EH (cell line): ENCODE data around the gene ATR.
A peak's percentile ranks its signal among the peaks of the same experiment; 100 is the strongest.

Experiments
- DNase-seq: peaks from one replicate; pipeline ENCODE4 v3.0.0-alpha.2; 2015; ENCODE audit warnings: low read depth

Gene ATR

GRCh38 chr3:142509079-142509478 lies 69.5 kb downstream of the ATR start:
- no peak for DNase-seq

GRCh38 chr3:142507241-142507640 lies 71.3 kb downstream of the ATR start:
- peak; percentile 53 for DNase-seq

- DNase-seq, result peak; percentile 35
Observed at GRCh38 chr3:142502187-142502985, 76.1 kb downstream of the ATR start.

- DNase-seq, result peak; percentile 97
Observed at GRCh38 chr3:142501004-142501926, 77.3 kb downstream of the ATR start.

GRCh38 chr3:142500211-142500610 lies 78.3 kb downstream of the ATR start:
- no peak for DNase-seq

- DNase-seq, result no peak
Observed at GRCh38 chr3:142498397-142499180, 79.9 kb downstream of the ATR start.

- no peak for DNase-seq
Observed at GRCh38 chr3:142497729-142498128, 80.8 kb downstream of the ATR start.

- DNase-seq, result no peak
Observed at GRCh38 chr3:142495103-142495502, 83.4 kb downstream of the ATR start.

- DNase-seq, result no peak
Observed at GRCh38 chr3:142492184-142492583, 86.3 kb downstream of the ATR start.

GRCh38 chr3:142489572-142490323 lies 88.8 kb downstream of the ATR start:
- DNase-seq, result no peak

- no peak for DNase-seq
Observed at GRCh38 chr3:142484912-142485435, 93.6 kb downstream of the ATR start.

- no peak for DNase-seq
Observed at GRCh38 chr3:142481196-142481595, 97.3 kb downstream of the ATR start.

- no peak for DNase-seq
Observed at GRCh38 chr3:142470826-142471225, 107.7 kb downstream of the ATR start.

- DNase-seq, result no peak
Observed at GRCh38 chr3:142468456-142468855, 110.1 kb downstream of the ATR start.

GRCh38 chr3:142467768-142468167 lies 110.8 kb downstream of the ATR start:
- no peak for DNase-seq

GRCh38 chr3:142460689-142461088 lies 117.8 kb downstream of the ATR start:
- no peak for DNase-seq

- DNase-seq, result no peak
Observed at GRCh38 chr3:142459929-142460328, 118.6 kb downstream of the ATR start.

GRCh38 chr3:142459096-142459495 lies 119.4 kb downstream of the ATR start:
- no peak for DNase-seq

GRCh38 chr3:142450881-142451280 lies 127.7 kb downstream of the ATR start:
- no peak for DNase-seq

GRCh38 chr3:142450189-142450588 lies 128.3 kb downstream of the ATR start:
- no peak for DNase-seq
